Measurements from ENCODE around the gene KIF1A.

The KIF1A gene

GRCh38 chr2:240822280-240822847 lies 2.3 kb upstream of the KIF1A start:
- no peak for DNase-seq (ENCODE audit: low read depth)
- no peak overlapping the region for H3K4me3 ChIP-seq (ENCODE audit: low read depth, low read length)
- no peak for TF ChIP-seq CTCF (IDR thresholded peaks at IDR 0.05; ENCODE audit: insufficient read depth, low read depth, low read length, missing control alignments)

GRCh38 chr2:240821429-240821778 lies 1.4 kb upstream of the KIF1A start:
- H3K4me3 ChIP-seq (ENCODE audit: low read depth, low read length) = no peak overlapping the region
- DNase-seq (ENCODE audit: low read depth) = no peak
- TF ChIP-seq CTCF (IDR thresholded peaks at IDR 0.05; ENCODE audit: insufficient read depth, low read depth, low read length, missing control alignments) = no peak

- TF ChIP-seq CTCF (IDR thresholded peaks at IDR 0.05; ENCODE audit: insufficient read depth, low read depth, low read length, missing control alignments) = no peak
- no peak for DNase-seq (ENCODE audit: low read depth)
Observed at GRCh38 chr2:240820607-240821428, 799 bp upstream of the KIF1A start.

GRCh38 chr2:240819126-240819857 lies 727 bp downstream of the KIF1A start:
- TF ChIP-seq CTCF (IDR thresholded peaks at IDR 0.05; ENCODE audit: insufficient read depth, low read depth, low read length, missing control alignments) = no peak
- H3K4me3 ChIP-seq (ENCODE audit: low read depth, low read length) = no peak overlapping the region
- DNase-seq (ENCODE audit: low read depth) = no peak

More at GRCh38 chr2:240820607-240821428, 799 bp upstream of the KIF1A start:
- H3K4me3 ChIP-seq (ENCODE audit: low read depth, low read length) = no peak overlapping the region

- H3K4me3 ChIP-seq (ENCODE audit: low read depth, low read length) = no peak overlapping the region
- DNase-seq (ENCODE audit: low read depth) = no peak
- TF ChIP-seq CTCF (IDR thresholded peaks at IDR 0.05; ENCODE audit: insufficient read depth, low read depth, low read length, missing control alignments) = no peak
Observed at GRCh38 chr2:240818293-240819125, 1.5 kb downstream of the KIF1A start.

- TF ChIP-seq CTCF (IDR thresholded peaks at IDR 0.05; ENCODE audit: insufficient read depth, low read depth, low read length, missing control alignments) = no peak
- no peak for DNase-seq (ENCODE audit: low read depth)
- no peak overlapping the region for H3K4me3 ChIP-seq (ENCODE audit: low read depth, low read length)
Observed at GRCh38 chr2:240817496-240818292, 2.3 kb downstream of the KIF1A start.
